ENCODE data around the gene CDK16. TPM values are rescaled to one million over a fixed set of nuclear protein-coding genes. Genes with fewer than 3 reads are reported as not detected.

The CDK16 gene
- polyA plus RNA-seq, 1 donor from 2014 or later: 99.0 TPM

DNA sequence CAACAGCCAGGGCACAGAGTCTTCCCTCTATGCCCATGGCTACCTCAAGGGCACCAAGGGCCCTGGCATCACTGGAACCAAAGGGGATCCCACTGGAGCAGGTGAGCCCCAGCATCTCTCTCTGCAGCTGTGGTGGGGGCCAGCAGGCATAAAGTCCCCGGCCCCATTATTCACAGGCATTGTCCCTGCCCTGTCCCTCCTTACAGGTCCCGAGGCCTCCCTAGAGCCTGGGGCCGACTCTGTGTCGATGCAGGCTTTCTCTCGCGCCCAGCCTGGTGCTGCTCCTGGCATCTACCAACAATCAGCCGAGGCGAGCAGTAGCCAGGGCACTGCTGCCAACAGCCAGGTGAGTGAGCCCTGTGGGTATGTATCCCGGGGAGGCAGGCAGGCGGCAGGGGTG lies 37.2 kb upstream of the CDK16 start:
- H3K27me3 ChIP-seq (ENCODE audit: insufficient read depth, low read depth, low read length): no peaks in the 10 kb centered on the region

DNA sequence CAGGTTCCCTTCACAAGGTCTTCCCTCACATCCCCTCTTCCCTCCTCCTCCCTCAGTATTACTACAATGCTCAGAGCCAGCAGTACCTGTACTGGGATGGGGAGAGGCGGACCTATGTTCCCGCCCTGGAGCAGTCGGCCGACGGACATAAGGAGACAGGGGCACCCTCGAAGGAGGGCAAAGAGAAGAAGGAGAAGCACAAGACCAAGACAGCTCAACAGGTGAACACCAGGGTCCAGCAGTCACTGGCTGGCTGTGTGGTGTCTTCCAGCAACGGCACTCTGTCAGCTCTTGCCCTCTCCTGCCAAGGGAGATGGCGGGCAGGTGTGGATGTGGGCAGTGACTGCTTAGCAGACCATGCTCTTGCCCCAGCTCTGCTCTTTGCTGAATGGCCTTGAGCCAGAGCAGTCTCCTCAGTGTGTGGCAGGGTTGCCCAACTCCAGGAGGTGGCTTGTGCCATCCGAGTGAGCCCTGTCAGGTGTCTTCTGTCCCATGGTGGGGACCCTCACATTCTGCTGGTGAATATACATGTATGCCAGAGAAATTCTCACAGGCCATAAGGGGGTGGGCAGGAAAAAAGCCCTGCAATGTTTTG lies 36.3 kb upstream of the CDK16 start:
- no peak overlapping the region for H3K4me2 ChIP-seq (ENCODE audit: low read length)
- H3K9ac ChIP-seq (ENCODE audit: low read length): no peak overlapping the region
- no peaks in the 10 kb centered on the region for H3F3A ChIP-seq (ENCODE audit: insufficient read depth, low read length, poor library complexity, severe bottlenecking)
- TF ChIP-seq POLR2AphosphoS5 (IDR thresholded peaks at IDR 0.05) (no peak), EZH2 (IDR thresholded peaks at IDR 0.05; ENCODE audit: borderline replicate concordance, insufficient read depth, low read length, poor library complexity, severe bottlenecking) (no peak), RAD21 (conservative IDR thresholded peaks at IDR 0.05) (no peak), EP300 (conservative IDR thresholded peaks at IDR 0.05; ENCODE audit: poor library complexity, severe bottlenecking) (no peak), MXI1 (conservative IDR thresholded peaks at IDR 0.05; ENCODE audit: poor library complexity, severe bottlenecking) (no peak), SMC3 (conservative IDR thresholded peaks at IDR 0.05; ENCODE audit: poor library complexity) (no peak), TAF1 (IDR thresholded peaks at IDR 0.05; ENCODE audit: low read depth) (no peak)
- TF ChIP-seq, protein P1, sequence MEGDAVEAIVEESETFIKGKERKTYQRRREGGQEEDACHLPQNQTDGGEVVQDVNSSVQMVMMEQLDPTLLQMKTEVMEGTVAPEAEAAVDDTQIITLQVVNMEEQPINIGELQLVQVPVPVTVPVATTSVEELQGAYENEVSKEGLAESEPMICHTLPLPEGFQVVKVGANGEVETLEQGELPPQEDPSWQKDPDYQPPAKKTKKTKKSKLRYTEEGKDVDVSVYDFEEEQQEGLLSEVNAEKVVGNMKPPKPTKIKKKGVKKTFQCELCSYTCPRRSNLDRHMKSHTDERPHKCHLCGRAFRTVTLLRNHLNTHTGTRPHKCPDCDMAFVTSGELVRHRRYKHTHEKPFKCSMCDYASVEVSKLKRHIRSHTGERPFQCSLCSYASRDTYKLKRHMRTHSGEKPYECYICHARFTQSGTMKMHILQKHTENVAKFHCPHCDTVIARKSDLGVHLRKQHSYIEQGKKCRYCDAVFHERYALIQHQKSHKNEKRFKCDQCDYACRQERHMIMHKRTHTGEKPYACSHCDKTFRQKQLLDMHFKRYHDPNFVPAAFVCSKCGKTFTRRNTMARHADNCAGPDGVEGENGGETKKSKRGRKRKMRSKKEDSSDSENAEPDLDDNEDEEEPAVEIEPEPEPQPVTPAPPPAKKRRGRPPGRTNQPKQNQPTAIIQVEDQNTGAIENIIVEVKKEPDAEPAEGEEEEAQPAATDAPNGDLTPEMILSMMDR (IDR thresholded peaks at IDR 0.05; ENCODE audit: poor library complexity, severe bottlenecking): no peak
- H3K36me3 ChIP-seq (ENCODE audit: insufficient read depth, low read length): no peaks in the 10 kb centered on the region
- H3K27me3 ChIP-seq (ENCODE audit: insufficient read depth, low read depth, low read length): no peaks in the 10 kb centered on the region
- H3K4me3 ChIP-seq (ENCODE audit: low read length): no peak overlapping the region
- H3K9me2 ChIP-seq (ENCODE audit: insufficient read depth, low read length): no peaks in the 10 kb centered on the region
- H3K9me3 ChIP-seq (ENCODE audit: low read length): no peaks in the 10 kb centered on the region
- H2AFZ ChIP-seq (ENCODE audit: low read depth, low read length): no peak overlapping the region
- no peaks in the 10 kb centered on the region for H3K79me2 ChIP-seq (replicated peaks; ENCODE audit: insufficient read depth, low read length)
- no peaks in the 10 kb centered on the region for H4K20me1 ChIP-seq (ENCODE audit: insufficient read depth)
- H3K27ac ChIP-seq (ENCODE audit: low read length): no peak overlapping the region

More for the DNA sequence above, 37.2 kb upstream of the CDK16 start:
- no peaks in the 10 kb centered on the region for H3F3A ChIP-seq (ENCODE audit: insufficient read depth, low read length, poor library complexity, severe bottlenecking)
- H3K4me2 ChIP-seq (ENCODE audit: low read length): no peak overlapping the region
- H3K4me3 ChIP-seq (ENCODE audit: low read length): no peak overlapping the region
- no peak for TF ChIP-seq MXI1 (conservative IDR thresholded peaks at IDR 0.05; ENCODE audit: poor library complexity, severe bottlenecking)
- TF ChIP-seq, protein P1 (IDR thresholded peaks at IDR 0.05; ENCODE audit: poor library complexity, severe bottlenecking): no peak
- no peak for TF ChIP-seq EP300 (conservative IDR thresholded peaks at IDR 0.05; ENCODE audit: poor library complexity, severe bottlenecking)
- no peak for TF ChIP-seq SMC3 (conservative IDR thresholded peaks at IDR 0.05; ENCODE audit: poor library complexity)
- TF ChIP-seq, protein P2, sequence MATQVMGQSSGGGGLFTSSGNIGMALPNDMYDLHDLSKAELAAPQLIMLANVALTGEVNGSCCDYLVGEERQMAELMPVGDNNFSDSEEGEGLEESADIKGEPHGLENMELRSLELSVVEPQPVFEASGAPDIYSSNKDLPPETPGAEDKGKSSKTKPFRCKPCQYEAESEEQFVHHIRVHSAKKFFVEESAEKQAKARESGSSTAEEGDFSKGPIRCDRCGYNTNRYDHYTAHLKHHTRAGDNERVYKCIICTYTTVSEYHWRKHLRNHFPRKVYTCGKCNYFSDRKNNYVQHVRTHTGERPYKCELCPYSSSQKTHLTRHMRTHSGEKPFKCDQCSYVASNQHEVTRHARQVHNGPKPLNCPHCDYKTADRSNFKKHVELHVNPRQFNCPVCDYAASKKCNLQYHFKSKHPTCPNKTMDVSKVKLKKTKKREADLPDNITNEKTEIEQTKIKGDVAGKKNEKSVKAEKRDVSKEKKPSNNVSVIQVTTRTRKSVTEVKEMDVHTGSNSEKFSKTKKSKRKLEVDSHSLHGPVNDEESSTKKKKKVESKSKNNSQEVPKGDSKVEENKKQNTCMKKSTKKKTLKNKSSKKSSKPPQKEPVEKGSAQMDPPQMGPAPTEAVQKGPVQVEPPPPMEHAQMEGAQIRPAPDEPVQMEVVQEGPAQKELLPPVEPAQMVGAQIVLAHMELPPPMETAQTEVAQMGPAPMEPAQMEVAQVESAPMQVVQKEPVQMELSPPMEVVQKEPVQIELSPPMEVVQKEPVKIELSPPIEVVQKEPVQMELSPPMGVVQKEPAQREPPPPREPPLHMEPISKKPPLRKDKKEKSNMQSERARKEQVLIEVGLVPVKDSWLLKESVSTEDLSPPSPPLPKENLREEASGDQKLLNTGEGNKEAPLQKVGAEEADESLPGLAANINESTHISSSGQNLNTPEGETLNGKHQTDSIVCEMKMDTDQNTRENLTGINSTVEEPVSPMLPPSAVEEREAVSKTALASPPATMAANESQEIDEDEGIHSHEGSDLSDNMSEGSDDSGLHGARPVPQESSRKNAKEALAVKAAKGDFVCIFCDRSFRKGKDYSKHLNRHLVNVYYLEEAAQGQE (IDR thresholded peaks at IDR 0.05; ENCODE audit: borderline replicate concordance): no peak
- TF ChIP-seq RAD21 (conservative IDR thresholded peaks at IDR 0.05): no peak
- no peak for TF ChIP-seq TAF1 (IDR thresholded peaks at IDR 0.05; ENCODE audit: low read depth)
- no peak for TF ChIP-seq POLR2AphosphoS5 (IDR thresholded peaks at IDR 0.05)
- no peak for TF ChIP-seq EZH2 (IDR thresholded peaks at IDR 0.05; ENCODE audit: borderline replicate concordance, insufficient read depth, low read length, poor library complexity, severe bottlenecking)
- no peak overlapping the region for H3K27ac ChIP-seq (ENCODE audit: low read length)
- H4K20me1 ChIP-seq (ENCODE audit: insufficient read depth): no peaks in the 10 kb centered on the region
- H3K9ac ChIP-seq (ENCODE audit: low read length): no peak overlapping the region
- no peaks in the 10 kb centered on the region for H3K9me3 ChIP-seq (ENCODE audit: low read length)
- H3K9me2 ChIP-seq (ENCODE audit: insufficient read depth, low read length): no peaks in the 10 kb centered on the region
- no peaks in the 10 kb centered on the region for H3K36me3 ChIP-seq (ENCODE audit: insufficient read depth, low read length)
- H3K79me2 ChIP-seq (replicated peaks; ENCODE audit: insufficient read depth, low read length): no peaks in the 10 kb centered on the region
- H2AFZ ChIP-seq (ENCODE audit: low read depth, low read length): no peak overlapping the region

All from neural cell (in vitro differentiated cells).